Liver (tissue), 9 donors: ENCODE results near the gene TIMM29. TPM values are rescaled to one million over a fixed set of nuclear protein-coding genes. Genes with fewer than 3 reads are reported as not detected.

Source experiments
- DNase-seq: peaks from one replicate; pipeline ENCODE4 v3.0.0-alpha.2; 2017; ENCODE audit warnings: low spot score
- H3K27ac ChIP-seq, 2 donors: one replicate each; pipeline ENCODE4 v1.7.0; 2013; ENCODE audit warnings: inconsistent platforms in 2 of 2, low read length in 2 of 2, control low read depth in 1 of 2, low read depth in 1 of 2, mild to moderate bottlenecking in 1 of 2
- H3K27me3 ChIP-seq, 4 donors: one replicate each; pipeline versions ENCODE4 v1.6.1 to v1.7.0; 2013; ENCODE audit warnings: low read length in 3 of 4, inconsistent platforms in 1 of 4, mild to moderate bottlenecking in 1 of 4, moderate library complexity in 1 of 4; ENCODE audit not compliant: control insufficient read depth in 4 of 4, insufficient read depth in 4 of 4
- H3K36me3 ChIP-seq, 4 donors: one replicate each; pipeline versions ENCODE4 v1.6.1 to v1.7.0; 2013; ENCODE audit warnings: low read length in 3 of 4, mild to moderate bottlenecking in 3 of 4, low read depth in 1 of 4, moderate library complexity in 1 of 4; ENCODE audit not compliant: control insufficient read depth in 4 of 4, insufficient read depth in 3 of 4
- H3K4me1 ChIP-seq, 4 donors: one replicate each; pipeline versions ENCODE4 v1.6.1 to v1.7.0; 2013; ENCODE audit warnings: low read length in 3 of 4, mild to moderate bottlenecking in 3 of 4, moderate library complexity in 1 of 4; ENCODE audit not compliant: control insufficient read depth in 4 of 4, insufficient read depth in 4 of 4
- H3K4me3 ChIP-seq, 3 donors: one replicate each; pipeline versions ENCODE4 v1.6.1 to v1.7.0; 2013; ENCODE audit warnings: low read length in 3 of 3, control low read depth in 1 of 3, low read depth in 1 of 3, mild to moderate bottlenecking in 1 of 3
- H3K9ac ChIP-seq, 2 donors: one replicate each; pipeline ENCODE4 v1.7.0; 2013; ENCODE audit warnings: low read length in 2 of 2, mild to moderate bottlenecking in 2 of 2, moderate library complexity in 2 of 2, control low read depth in 1 of 2, low read depth in 1 of 2
- H3K9me3 ChIP-seq, 4 donors: one replicate each; pipeline versions ENCODE4 v1.6.1 to v1.7.0; 2013; ENCODE audit warnings: low read length in 3 of 4; ENCODE audit not compliant: control insufficient read depth in 4 of 4
- EGR1 ChIP-seq, 2 donors: IDR thresholded peaks; 2 replicates each; pipeline ENCODE4 v1.6.1; 2016 to 2018; ENCODE audit warnings: antibody characterized with exemption in 2 of 2, low read depth in 2 of 2
- FOXA1 ChIP-seq: IDR thresholded peaks from 2 replicates; pipeline ENCODE4 v1.6.1; 2016; ENCODE audit warnings: antibody characterized with exemption
- FOXA2 ChIP-seq: IDR thresholded peaks from 2 replicates; pipeline ENCODE4 v1.6.1; 2016; ENCODE audit warnings: antibody characterized with exemption
- GABPA ChIP-seq, 2 donors: IDR thresholded peaks in 1 of 2; conservative IDR thresholded peaks in 1 of 2; 2 replicates each; pipeline ENCODE4 v1.6.1; 2016; ENCODE audit warnings: antibody characterized with exemption in 2 of 2, mild to moderate bottlenecking in 1 of 2, moderate library complexity in 1 of 2
- HNF4A ChIP-seq, 2 donors: conservative IDR thresholded peaks; 2 replicates each; pipeline ENCODE4 v1.6.1; 2016; ENCODE audit warnings: antibody characterized with exemption in 2 of 2, mild to moderate bottlenecking in 2 of 2
- HNF4G ChIP-seq: IDR thresholded peaks from 2 replicates; pipeline ENCODE4 v1.6.1; 2016; ENCODE audit warnings: antibody characterized with exemption
- JUND ChIP-seq, 2 donors: IDR thresholded peaks; 2 replicates each; pipeline ENCODE4 v1.6.1; 2016; ENCODE audit warnings: antibody characterized with exemption in 2 of 2
- NR2F2 ChIP-seq: IDR thresholded peaks from 2 replicates; pipeline ENCODE4 v1.6.1; 2016; ENCODE audit warnings: antibody characterized with exemption
- RAD21 ChIP-seq, 2 donors: IDR thresholded peaks; 2 replicates each; pipeline ENCODE4 v1.6.1; 2016; ENCODE audit warnings: antibody characterized with exemption in 2 of 2, mild to moderate bottlenecking in 2 of 2
- RXRA ChIP-seq, 2 donors: IDR thresholded peaks; 2 replicates each; pipeline ENCODE4 v1.6.1; 2017 to 2018; ENCODE audit warnings: antibody characterized with exemption in 2 of 2, mild to moderate bottlenecking in 1 of 2
- SP1 ChIP-seq: IDR thresholded peaks from 2 replicates; pipeline ENCODE4 v1.6.1; 2018; ENCODE audit warnings: antibody characterized with exemption, mild to moderate bottlenecking
- TAF1 ChIP-seq: conservative IDR thresholded peaks from 2 replicates; pipeline ENCODE4 v1.6.1; 2016; ENCODE audit warnings: antibody characterized with exemption, mild to moderate bottlenecking
- YY1 ChIP-seq: IDR thresholded peaks from 2 replicates; pipeline ENCODE4 v1.6.1; 2016; ENCODE audit warnings: antibody characterized with exemption, mild to moderate bottlenecking
- WGBS: extraction: QIAGEN DNeasy Blood & Tissue Kit; methylation state at CpG from one replicate; pipeline ENCODE4 v1.1.7; 2013; 5-methylcytosine and 5-hydroxymethylcytosine counted together
- polyA plus RNA-seq, 2 donors: library from polyadenylated mRNA; stranded (reverse) in 1 of 2; unstranded in 1 of 2; fragments of 200-250 nt in 1 of 2; fragments of >200 nt in 1 of 2; fragmentation: Nextera tagmentation in 1 of 2; extraction: Ambion mirVana in 1 of 2; gene quantifications; one replicate each; pipeline versions ENCODE4 v1.2.1 to v1.2.3, GENCODE V29; 2013 to 2015
- total RNA-seq, 2 donors: library from RNA; depleted of rRNA; stranded (reverse); fragments of >200 nt; gene quantifications; one replicate each; pipeline ENCODE4 v1.2.3, GENCODE V29; 2014
- TF ChIP-seq, protein P1 (sequence below): fragments of 150-350 bp; IDR thresholded peaks from 2 replicates; pipeline ENCODE4 v1.5.1; 2017; ENCODE audit warnings: improper control_type of control experiment, low read depth, low read length; ENCODE audit not compliant: missing input control
- TF ChIP-seq, protein P2 (sequence below): IDR thresholded peaks from 2 replicates; pipeline ENCODE4 v1.6.1; 2016; ENCODE audit warnings: antibody characterized with exemption, mild to moderate bottlenecking
- TF ChIP-seq, protein P3 (sequence below): IDR thresholded peaks from 2 replicates; pipeline ENCODE4 v1.6.1; 2016; ENCODE audit warnings: antibody characterized with exemption
- TF ChIP-seq, protein P4 (sequence below): IDR thresholded peaks from 2 replicates; pipeline ENCODE4 v1.6.1; 2016; ENCODE audit warnings: antibody characterized with exemption
- TF ChIP-seq, protein P5 (sequence below): IDR thresholded peaks from 2 replicates; pipeline ENCODE4 v1.6.1; 2016; ENCODE audit warnings: antibody characterized with exemption
- donor health status: healthy.
- donor health status: healthy.
- donor health status: healthy.
- donor health status: healthy.
- donor health status: healthy.

The TIMM29 gene
- total and polyA plus RNA-seq, 4 donors: 9.4 to 25.2 (median 14.6) TPM

DNA sequence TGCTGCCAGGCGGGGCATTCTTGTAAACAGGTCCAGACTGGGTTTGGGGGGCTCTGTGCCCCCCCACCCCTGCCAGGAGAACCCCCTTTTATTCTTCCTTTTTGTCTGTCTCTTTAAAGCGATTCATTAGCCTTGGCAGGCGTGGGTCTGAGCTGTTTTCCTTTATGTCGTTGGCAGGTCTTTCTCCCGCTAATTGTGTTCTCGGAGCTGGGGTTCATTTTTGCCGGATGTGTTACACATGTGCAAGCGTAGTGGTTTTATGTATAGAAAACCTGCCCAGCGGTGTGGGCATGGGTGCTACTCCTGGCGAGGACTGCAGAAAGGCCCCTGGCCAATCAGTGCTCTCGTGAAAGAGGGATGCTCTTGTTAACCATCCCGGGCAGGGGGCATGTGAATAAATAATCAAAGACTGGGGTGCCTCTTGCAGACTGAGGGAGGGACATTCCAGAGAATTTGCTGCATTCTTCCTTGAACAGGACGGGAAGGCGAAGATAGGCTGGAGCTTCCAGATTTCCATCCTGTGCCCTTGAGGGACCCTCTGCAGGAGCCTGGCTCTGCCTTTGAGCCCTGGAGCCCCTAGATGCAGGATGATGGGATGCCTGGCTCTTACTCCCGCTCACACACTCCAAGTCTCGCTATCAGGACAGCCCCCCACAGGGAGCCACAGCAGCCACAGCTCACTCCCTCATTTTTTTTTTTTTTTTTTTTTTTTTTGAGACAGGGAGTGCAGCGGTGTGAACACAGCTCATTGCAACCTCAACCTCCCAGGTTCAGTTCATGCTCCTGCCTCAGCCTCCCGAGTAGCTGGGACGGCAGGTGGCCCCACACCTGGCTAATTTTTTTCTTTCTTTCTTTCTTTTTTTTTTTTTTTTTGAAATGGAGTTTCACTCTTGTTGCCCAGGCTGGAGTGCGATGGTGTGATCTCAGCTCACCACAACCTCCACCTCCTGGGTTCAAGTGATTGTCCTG lies 43.1 kb upstream of the TIMM29 start:
- Histone ChIP-seq H3K9me3 (no peaks in the 10 kb centered on the region), H3K4me3 (no peak overlapping the region), H3K9ac (no peak overlapping the region), H3K36me3 (no peaks in the 10 kb centered on the region), H3K27ac (no peak overlapping the region), H3K27me3 (no peaks in the 10 kb centered on the region), H3K4me1 (peaks cover 11 to 17% (median 14%) of the 10 kb centered on the region in 4 donors)
- whole genome bisulfite sequencing: 90% methylated on average over 20 of the region's 20 CpGs
- TF ChIP-seq, protein P1, sequence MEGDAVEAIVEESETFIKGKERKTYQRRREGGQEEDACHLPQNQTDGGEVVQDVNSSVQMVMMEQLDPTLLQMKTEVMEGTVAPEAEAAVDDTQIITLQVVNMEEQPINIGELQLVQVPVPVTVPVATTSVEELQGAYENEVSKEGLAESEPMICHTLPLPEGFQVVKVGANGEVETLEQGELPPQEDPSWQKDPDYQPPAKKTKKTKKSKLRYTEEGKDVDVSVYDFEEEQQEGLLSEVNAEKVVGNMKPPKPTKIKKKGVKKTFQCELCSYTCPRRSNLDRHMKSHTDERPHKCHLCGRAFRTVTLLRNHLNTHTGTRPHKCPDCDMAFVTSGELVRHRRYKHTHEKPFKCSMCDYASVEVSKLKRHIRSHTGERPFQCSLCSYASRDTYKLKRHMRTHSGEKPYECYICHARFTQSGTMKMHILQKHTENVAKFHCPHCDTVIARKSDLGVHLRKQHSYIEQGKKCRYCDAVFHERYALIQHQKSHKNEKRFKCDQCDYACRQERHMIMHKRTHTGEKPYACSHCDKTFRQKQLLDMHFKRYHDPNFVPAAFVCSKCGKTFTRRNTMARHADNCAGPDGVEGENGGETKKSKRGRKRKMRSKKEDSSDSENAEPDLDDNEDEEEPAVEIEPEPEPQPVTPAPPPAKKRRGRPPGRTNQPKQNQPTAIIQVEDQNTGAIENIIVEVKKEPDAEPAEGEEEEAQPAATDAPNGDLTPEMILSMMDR: no peak
- no peak for TF ChIP-seq EGR1 (IDR thresholded peaks at IDR 0.05; ENCODE audit: low read depth in 2 of 2)
- no peak for DNase-seq

DNA sequence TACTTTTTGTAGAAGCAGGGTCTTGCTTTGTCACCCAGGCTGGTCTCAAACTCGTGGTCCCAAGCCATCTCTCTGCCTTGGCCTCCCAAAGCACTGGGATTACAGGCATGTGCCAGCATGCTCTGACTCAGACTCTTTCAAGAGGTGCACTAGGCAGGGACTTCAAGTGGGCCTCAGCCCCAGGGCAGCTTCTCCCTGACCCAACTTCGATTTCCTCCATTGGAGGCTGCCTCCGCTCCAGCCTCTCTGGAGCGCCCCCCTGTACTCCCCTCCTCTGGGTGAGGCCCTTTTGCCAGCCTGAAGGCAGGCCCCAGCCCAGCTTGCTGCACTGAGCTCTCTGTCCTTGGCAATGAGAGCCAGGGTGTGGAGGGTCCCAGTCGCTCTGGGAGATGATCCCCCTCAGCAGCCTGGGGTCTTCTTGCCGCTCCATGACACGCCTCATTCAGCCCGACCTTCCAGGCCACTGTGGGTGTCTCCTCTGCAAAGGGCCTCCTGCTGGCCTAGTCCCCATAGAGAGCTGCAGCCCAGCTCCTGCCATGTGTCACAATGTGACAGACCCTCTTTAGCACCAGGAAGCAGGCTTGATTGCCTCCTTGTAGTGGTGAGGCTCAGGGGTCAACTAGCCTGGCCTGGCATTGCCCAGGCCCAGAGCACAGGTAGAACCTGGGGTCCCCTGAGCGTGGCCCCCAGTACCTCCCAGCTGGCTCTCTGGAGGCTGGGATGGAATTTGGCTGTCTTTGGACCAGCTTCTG lies 40.8 kb upstream of the TIMM29 start:
- H3K27me3 ChIP-seq: no peaks in the 10 kb centered on the region
- H3K4me3 ChIP-seq: no peak overlapping the region
- H3K4me1 ChIP-seq: peaks cover 0 to 5% (median 0%) of the 10 kb centered on the region in 4 donors
- H3K36me3 ChIP-seq: no peaks in the 10 kb centered on the region
- 91% methylated on average over 9 of the region's 9 CpGs for WGBS
- H3K27ac ChIP-seq: no peak overlapping the region
- no peaks in the 10 kb centered on the region for H3K9me3 ChIP-seq
- H3K9ac ChIP-seq: no peak overlapping the region
- no peak for DNase-seq
- TF ChIP-seq, protein P2, sequence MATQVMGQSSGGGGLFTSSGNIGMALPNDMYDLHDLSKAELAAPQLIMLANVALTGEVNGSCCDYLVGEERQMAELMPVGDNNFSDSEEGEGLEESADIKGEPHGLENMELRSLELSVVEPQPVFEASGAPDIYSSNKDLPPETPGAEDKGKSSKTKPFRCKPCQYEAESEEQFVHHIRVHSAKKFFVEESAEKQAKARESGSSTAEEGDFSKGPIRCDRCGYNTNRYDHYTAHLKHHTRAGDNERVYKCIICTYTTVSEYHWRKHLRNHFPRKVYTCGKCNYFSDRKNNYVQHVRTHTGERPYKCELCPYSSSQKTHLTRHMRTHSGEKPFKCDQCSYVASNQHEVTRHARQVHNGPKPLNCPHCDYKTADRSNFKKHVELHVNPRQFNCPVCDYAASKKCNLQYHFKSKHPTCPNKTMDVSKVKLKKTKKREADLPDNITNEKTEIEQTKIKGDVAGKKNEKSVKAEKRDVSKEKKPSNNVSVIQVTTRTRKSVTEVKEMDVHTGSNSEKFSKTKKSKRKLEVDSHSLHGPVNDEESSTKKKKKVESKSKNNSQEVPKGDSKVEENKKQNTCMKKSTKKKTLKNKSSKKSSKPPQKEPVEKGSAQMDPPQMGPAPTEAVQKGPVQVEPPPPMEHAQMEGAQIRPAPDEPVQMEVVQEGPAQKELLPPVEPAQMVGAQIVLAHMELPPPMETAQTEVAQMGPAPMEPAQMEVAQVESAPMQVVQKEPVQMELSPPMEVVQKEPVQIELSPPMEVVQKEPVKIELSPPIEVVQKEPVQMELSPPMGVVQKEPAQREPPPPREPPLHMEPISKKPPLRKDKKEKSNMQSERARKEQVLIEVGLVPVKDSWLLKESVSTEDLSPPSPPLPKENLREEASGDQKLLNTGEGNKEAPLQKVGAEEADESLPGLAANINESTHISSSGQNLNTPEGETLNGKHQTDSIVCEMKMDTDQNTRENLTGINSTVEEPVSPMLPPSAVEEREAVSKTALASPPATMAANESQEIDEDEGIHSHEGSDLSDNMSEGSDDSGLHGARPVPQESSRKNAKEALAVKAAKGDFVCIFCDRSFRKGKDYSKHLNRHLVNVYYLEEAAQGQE: no peak
- TF ChIP-seq FOXA1 (no peak), GABPA (IDR thresholded peaks at IDR 0.05 in 1 of 2, conservative IDR thresholded peaks at IDR 0.05 in 1 of 2) (no peak), JUND (IDR thresholded peaks at IDR 0.05) (no peak), EGR1 (IDR thresholded peaks at IDR 0.05; ENCODE audit: low read depth in 2 of 2) (no peak), TAF1 (no peak), YY1 (no peak), HNF4A (conservative IDR thresholded peaks at IDR 0.05) (no peak), SP1 (no peak), HNF4G (no peak), FOXA2 (no peak), NR2F2 (no peak), RAD21 (IDR thresholded peaks at IDR 0.05) (no peak), RXRA (IDR thresholded peaks at IDR 0.05) (no peak)
- TF ChIP-seq, protein P3, sequence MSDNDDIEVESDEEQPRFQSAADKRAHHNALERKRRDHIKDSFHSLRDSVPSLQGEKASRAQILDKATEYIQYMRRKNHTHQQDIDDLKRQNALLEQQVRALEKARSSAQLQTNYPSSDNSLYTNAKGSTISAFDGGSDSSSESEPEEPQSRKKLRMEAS: no peak
- TF ChIP-seq, protein P4, sequence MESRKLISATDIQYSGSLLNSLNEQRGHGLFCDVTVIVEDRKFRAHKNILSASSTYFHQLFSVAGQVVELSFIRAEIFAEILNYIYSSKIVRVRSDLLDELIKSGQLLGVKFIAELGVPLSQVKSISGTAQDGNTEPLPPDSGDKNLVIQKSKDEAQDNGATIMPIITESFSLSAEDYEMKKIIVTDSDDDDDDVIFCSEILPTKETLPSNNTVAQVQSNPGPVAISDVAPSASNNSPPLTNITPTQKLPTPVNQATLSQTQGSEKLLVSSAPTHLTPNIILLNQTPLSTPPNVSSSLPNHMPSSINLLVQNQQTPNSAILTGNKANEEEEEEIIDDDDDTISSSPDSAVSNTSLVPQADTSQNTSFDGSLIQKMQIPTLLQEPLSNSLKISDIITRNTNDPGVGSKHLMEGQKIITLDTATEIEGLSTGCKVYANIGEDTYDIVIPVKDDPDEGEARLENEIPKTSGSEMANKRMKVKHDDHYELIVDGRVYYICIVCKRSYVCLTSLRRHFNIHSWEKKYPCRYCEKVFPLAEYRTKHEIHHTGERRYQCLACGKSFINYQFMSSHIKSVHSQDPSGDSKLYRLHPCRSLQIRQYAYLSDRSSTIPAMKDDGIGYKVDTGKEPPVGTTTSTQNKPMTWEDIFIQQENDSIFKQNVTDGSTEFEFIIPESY: no peak
- TF ChIP-seq, protein P1: no peak
- TF ChIP-seq, protein P5, sequence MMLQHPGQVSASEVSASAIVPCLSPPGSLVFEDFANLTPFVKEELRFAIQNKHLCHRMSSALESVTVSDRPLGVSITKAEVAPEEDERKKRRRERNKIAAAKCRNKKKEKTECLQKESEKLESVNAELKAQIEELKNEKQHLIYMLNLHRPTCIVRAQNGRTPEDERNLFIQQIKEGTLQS: no peak
